Raji (cell line): ENCODE results near the gene CDADC1.

ENCODE experiments used
- POLR2A ChIP-seq: IDR thresholded peaks from 2 replicates; pipeline ENCODE4 v1.6.1; 2011; ENCODE audit warnings: low read depth, low read length, control low read depth; ENCODE audit not compliant: insufficient read depth

Gene CDADC1

DNA sequence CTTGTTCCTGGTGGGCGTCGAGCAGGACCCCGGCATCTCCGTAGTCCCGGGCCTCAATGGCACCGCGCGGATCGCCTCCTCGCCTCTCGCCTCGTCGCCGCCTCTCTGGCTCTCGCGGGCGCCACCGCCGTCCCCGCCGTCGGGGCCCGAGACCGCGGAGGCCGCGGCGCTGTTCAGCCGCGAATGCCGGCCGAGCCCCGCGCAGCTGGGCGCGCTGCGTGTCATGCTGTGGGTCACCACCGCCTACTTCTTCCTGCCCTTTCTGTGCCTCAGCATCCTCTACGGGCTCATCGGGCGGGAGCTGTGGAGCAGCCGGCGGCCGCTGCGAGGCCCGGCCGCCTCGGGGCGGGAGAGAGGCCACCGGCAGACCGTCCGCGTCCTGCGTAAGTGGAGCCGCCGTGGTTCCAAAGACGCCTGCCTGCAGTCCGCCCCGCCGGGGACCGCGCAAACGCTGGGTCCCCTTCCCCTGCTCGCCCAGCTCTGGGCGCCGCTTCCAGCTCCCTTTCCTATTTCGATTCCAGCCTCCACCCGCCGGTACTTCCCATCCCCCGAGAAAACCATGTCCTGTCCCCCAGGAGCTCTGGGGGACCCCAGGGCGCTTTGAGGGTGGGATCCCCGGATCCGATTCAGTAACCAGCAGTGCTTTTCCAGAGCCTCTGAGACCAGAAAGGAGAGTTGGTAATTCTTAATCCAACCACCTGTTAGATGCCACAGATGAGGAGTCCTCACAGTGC, 26.7 kb upstream of the CDADC1 start:
- no peak for TF ChIP-seq POLR2A

- no peak for TF ChIP-seq POLR2A
Observed at GRCh38 chr13:49221590-49221965, 26.1 kb upstream of the CDADC1 start.

DNA sequence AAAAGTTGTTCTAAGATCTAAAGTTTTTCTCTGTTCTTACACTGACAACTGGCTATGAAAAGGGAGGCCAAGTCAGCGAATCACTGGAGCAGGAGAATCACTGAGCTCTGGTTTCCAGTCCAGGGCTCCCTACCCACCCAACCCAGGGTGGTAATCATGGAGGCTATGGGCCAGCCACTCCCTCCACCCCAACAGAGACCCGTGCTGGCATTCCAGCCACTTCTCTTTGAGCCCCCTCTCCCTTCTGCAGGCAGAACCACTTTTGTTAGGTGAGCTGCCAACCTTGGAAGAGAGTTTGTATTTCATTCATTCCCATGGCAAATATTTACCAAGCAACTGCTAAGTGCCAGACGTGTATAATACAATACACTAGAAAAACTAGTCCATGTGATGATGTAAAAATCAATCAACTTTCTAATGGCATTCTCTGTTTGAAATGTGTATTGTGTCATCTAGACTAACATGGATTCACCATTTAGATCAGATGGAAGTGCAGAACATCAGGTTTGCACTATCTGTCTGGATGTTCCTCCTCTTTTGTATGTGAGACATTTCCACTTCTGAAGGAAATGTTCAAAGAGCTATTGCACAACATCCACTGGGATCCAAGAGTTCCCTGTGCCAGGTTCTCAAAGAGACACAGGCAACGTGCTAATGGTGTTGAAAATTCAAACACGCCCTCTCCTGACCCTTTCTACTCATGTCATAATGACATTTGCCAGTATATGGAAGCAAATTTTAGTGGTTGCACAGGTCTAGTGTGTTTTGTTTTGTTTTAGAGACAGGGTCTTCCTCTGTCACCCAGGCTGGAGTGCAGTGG, 22.3 kb upstream of the CDADC1 start:
- no peak for TF ChIP-seq POLR2A

GRCh38 chr13:49226613-49227012, 21.1 kb upstream of the CDADC1 start:
- no peak for TF ChIP-seq POLR2A

DNA sequence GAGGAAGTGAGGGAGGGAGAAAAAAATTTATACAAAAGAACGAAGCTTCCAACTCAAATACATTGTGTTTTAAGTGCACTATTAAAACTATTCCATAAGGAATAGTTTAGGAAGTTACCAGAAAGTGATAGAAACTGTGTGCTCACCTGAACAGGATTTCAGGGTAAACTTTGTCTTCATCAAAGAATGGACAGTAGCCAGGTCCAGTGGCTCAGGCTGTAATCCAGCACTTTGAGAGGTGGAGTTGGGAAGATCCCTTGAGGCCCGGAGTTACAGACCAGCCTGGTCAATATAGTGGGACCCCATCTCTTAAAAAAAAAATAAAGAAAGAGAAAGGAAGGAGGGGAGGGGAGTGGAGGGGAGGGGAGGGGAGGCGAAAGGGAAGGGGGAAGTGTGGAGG, 13.0 kb upstream of the CDADC1 start:
- no peak for TF ChIP-seq POLR2A

- TF ChIP-seq POLR2A = no peak
Observed at GRCh38 chr13:49235856-49236431, 11.8 kb upstream of the CDADC1 start.

DNA sequence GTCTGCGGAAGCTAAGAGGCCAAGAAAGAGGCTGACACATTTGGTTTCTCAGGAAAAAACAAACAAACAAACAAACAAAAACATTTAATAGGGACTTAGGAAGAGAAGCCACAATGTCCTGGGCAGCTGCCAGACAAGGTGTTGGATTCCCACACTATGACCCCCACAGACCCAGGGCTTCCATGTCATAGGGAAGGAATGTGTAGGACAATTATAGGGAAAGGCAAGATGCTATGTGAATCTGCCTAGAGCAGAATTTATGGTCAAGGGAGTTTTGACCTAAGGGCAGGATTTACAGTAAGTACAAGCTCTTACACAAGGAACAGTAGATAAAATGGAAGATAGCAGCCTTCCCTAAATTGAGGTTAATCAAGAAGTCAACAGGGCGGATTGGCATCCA, 9.1 kb upstream of the CDADC1 start:
- TF ChIP-seq POLR2A = no peak

DNA sequence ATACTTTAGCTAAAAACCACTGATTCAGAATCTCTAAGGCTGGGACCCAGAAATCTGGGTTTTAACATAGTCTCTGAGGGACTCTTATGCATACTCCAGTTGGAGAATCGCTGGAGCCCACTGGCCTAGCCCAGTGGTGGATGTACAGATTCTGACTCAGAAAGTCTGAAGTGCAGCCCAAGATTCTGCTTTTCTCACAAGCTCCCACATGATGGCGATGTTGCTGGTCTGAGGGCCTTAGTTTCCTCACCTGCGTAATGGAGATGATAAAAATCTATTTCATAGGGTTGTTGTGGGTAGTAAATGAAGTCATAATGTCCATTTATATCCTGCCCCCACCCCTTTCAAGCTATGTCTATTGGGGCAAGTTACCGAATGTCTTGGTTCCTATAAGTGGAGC, 7.7 kb upstream of the CDADC1 start:
- no peak for TF ChIP-seq POLR2A

DNA sequence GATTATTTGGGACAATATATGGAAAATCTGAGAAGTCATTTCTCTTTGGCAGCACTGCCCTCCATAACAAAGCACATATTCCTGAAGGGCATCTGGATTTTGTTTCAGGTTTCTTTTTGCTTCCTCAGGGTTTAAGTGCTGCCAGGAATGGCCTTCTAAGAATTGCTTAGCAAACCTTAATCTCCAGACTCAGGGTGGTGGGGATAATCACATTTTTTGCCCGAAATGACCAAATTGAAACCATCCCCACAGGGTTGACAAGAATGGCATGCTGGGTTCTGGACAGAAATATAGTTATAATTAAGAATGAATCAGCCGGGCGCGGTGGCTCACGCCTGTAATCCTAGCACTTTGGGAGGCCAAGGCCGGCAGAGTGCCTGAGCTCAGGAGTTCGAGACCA, 6.4 kb upstream of the CDADC1 start:
- TF ChIP-seq POLR2A = no peak

- TF ChIP-seq POLR2A = no peak
Observed at GRCh38 chr13:49245101-49245500, 2.6 kb upstream of the CDADC1 start.

DNA sequence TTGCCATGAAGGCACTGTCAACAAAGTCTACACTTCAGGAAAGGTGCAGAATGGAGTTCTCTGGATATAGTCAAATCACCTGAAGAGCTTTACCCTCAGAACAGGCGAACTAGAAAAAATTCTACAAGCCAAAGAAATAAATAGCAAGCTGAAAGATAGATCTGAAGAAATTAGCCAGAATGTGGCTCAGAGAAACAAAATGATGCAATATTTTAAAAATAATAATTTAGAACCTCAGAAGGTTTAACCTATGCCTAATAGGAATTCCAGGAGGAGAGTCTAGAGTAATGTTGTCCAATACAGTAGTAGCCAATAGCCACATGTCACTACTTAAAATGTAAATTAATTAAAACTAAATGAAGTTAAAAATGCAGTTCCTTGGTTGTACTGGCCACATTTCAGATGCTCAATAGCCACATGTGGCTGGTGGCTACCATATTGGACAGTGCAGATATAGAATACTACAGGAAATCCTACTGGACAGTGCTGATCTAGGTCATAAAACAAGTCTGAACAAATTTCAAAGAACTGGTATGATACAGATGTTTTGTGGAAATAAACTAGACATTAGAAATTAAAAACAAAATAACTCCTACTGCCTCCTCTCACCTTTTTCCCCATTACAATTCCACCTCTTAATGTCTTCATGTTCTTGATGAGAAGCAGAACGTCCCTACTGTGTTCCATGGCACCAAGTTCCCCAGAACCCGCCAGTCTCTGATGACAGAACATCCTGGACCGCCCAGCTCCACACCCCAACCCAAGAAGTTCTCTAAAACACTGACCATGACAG, 679 bp upstream of the CDADC1 start:
- TF ChIP-seq POLR2A = no peak

GRCh38 chr13:49248622-49249002, 887 bp downstream of the CDADC1 start:
- TF ChIP-seq POLR2A = no peak

GRCh38 chr13:49251326-49251725, 3.6 kb downstream of the CDADC1 start:
- no peak for TF ChIP-seq POLR2A

GRCh38 chr13:49253310-49253709, 5.6 kb downstream of the CDADC1 start:
- TF ChIP-seq POLR2A = no peak

GRCh38 chr13:49254007-49254406, 6.3 kb downstream of the CDADC1 start:
- no peak for TF ChIP-seq POLR2A
